HG02798 (cell line): ENCODE results near the gene ACSL4.
"Not testable (repeated sequence)": the region's sequence is repeated elsewhere in the genome, so short reads cannot be mapped to it uniquely, and the experiment has no call there.

Source experiments
- ATAC-seq: cut with Tn5 transposase; IDR thresholded peaks from one replicate; pipeline ENCODE4 v1.9.1; 2021; ENCODE audit warnings: mild to moderate bottlenecking; ENCODE audit not compliant: unreplicated experiment, poor library complexity

Gene ACSL4

DNA sequence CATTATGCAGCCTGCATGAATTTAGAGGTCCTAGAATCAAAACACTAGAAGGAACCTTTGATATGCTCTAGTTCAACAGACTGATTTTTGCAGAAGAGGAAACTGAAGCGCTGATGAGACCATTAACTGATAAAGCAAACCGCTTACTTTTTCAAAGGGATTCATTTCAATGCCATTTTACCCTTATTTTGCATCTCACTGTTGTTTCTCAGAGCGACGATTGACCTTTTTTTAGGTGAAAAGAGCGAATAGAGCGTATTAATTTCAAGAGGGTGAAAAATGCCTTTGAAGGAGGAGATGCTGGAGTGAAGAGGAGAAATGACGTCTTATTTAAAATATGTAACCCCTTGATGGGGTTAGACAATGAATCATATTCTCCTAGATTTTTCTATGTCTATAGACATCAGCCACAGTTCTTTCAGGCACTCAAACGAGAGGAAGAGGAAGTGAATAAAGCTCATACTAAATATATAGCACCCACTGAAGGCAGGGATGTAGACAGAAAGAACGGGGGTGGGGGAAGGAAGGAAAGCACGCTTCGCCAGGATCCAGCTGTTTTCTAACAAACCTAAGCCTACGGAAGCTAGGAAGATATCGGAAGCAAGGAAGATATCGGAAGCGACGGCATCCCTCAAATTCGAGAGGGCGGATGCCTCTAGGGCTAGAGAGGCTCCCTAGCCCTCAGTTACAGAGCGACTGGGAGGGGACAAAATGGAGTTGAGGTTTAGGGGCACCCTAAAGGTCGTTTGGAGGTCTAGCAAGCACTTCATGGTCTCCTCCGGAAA lies 848 bp downstream of the ACSL4 start:
- ATAC-seq, result peak; percentile 21

DNA sequence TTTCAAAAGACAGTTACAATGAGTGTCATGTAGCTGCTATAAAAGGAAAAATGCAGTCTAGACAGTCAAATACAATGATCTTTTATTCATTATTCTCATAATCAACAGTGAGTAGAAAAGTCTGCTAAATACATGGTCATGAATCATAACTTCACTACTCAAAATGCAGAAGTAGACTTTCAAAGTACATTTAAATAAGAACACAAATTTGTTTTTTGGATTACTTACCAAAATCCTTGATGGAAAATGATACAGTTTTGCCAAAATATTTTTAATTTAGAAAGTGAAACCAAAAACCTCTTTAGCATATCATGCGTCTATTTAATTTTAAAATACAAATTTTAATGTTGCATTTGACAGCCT lies 4.9 kb downstream of the ACSL4 start:
- no peak for ATAC-seq

DNA sequence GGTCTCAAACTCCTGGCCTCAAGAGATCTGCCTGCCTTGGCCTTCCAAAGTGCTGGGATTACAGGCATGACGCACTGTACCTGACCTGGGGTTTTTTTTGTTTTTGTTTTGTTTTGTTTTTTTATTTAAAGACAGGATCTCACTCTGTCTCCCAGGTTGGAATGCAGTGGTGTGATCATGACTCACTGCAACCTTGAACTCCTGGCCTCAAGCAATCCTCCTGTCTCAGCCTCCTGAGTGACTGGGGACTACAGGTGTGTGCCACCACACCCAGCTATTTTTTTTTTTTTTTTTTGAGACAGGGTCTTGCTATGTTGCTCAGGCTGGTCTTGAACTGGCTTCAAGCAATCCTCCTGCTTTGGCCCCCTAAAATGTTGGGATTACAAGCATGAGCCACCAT lies 8.1 kb downstream of the ACSL4 start:
- ATAC-seq, result not testable (repeated sequence)

DNA sequence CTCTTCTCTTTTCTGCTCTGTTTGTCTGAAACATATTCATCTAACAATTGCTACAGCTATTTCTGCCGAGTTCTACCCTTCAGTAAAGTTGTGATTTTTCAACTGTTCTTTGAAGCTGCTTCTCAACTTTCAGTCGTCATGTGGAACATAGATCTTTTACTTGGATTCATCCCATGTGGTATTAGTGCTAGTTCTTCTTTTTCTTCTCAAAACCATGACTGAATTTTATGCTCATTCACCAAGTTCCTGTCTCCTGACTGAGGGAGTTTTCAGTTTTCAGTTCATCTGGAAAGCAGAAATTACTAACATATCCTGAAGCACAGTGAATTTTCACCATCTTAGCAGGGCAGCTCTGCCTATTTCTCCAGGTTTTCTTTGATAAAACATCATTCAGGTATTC lies 12.1 kb downstream of the ACSL4 start:
- no peak for ATAC-seq

DNA sequence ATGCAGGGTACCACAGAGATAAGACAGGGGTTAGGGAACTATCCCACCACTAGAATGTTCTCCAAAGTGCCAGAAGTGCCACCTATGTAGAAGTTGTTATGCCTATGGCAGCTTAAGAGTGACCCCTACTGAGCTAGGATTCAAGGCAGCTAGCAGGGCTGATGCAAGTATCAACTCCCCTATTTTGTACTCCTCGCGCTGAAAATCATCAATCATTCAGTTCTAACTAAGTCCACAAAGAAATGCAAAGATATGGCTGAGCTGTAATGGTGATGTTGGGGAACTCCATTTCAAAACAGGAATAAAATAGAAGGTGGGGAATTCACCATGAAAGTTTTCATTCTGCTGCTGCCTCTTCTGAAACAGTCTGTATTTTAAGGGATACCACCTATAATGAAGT lies 13.8 kb downstream of the ACSL4 start:
- no peak for ATAC-seq

DNA sequence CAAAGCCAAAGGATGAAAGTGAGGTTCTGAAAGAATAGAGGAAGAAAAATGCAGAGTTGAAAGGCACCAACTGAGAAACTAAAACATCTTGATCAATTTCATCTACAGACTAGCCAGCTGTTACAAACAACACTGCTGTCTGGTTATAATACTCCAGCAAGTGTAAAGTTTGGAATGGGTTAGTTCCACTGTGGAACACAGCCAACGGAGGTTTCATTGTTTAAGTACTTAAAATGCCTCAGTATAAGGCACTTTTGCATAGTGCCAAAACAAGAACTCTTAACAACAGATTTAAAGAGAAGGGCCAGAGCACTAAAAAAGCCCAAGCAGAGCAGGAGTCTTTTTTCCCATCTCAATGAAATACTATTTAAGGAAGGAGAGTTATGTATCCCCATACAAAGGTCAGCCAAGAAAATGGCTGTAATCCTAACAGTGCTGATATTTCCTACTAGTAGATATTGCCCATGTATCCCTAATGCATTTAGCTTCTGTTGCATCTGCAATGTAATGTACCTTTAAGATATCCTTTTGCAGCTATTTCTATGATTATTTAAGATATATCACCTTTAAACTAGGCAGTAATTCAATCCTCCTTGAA lies 16.5 kb downstream of the ACSL4 start:
- ATAC-seq, result no peak

DNA sequence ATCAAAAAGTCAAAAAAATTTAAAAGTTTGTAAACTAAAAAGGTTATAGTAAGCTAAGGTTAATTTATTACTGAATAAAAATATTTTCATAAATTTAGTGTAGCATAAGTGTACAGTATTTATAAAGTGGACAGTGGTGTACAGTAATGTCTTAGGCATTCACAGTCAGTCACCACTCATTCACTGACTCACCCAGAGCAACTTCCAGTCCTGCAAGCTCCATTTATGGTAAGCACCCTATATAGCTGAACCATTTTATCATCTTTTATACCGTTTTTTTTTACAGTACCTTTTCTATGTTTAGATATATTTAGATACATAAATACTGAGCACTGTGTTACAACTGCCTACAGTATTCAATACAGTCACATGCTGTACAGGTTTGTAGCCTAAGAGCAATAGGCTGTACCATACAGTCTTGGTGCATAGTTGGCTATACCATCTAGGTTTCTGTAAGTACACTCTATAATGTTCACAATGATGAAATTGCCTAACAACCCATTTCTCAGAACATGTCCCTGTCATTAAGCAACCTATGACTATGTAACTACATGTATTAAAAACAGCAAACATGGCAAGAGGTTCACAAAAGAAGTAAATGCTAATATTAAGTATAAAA lies 18.6 kb downstream of the ACSL4 start:
- ATAC-seq, result no peak

DNA sequence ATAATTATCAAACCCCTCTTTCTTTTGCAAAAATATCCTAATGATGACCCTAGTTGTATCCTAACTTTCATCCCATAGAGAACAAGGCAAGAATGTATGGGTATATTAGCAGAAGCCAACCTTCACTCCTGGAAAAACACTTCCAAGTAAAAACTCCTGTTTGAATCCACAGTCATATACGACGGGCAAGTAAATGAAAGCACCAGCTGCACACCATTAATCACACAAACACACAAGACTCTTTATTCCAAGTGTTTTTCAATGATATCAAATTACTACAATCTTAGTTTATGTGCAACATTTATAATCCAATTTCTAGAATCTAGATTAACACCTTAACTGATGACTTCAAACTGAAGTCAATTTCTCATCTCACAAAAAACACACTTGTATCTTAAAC lies 22.9 kb downstream of the ACSL4 start:
- no peak for ATAC-seq

DNA sequence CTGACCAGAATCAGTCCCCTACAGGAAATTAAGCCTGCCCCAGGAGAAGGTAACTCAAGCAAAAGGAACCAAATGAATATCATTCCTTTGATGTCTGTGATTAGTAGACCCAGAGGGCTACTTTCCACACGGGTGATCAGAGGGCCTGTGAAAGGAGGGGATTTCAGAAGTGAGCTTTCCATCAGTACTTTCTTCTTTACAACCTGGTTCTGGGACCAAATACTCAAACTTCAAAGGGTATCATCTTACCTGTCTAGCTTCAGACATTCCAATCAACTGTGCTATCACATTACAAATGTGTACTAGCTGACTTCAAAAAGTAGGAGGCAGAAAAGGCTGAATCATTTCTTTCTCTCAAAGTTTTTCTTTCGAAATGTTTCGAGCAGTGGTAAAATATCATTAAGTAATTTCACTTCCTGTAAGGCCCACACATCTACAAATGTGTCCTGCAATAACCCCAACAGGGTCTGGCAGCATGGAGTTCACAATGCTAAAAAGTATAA lies 23.9 kb downstream of the ACSL4 start:
- peak; percentile 71 for ATAC-seq

DNA sequence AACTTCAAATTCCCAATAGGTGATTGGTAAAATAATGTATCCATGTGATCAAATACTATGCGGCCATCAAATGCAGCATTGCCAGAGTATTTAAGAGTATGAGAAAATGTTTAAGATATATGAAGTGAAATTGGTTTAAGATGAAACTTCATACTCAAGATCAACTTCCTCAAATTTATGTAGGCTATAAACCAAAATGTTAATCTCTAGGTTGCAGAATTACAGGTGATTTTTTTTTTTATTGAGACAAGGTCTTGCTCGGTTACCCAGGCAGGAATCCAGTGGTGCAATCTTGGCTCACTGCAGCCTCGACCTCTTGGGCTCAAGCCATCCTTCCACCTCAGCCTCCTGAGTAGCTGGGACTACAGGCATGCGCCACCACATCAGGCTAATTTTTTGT lies 25.3 kb downstream of the ACSL4 start:
- ATAC-seq, result no peak

DNA sequence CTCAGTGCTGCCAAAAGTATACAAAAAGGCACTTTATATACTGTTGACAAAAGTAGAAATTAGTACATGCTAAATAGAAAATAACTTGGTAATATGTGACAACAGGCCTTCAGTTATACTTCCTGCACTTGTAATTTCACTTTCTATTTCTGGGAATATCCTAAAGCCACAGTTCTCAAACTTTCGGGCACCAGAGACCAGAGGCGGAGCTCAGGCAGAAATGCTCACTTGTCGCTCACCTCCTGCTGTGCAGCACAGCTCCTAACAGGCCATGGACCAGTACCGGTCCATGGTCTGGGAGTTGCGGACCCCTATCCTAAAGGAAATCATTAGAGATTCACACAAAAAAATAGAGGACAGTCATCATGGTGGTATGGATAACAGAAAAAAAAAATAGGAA lies 25.7 kb downstream of the ACSL4 start:
- ATAC-seq, result no peak

DNA sequence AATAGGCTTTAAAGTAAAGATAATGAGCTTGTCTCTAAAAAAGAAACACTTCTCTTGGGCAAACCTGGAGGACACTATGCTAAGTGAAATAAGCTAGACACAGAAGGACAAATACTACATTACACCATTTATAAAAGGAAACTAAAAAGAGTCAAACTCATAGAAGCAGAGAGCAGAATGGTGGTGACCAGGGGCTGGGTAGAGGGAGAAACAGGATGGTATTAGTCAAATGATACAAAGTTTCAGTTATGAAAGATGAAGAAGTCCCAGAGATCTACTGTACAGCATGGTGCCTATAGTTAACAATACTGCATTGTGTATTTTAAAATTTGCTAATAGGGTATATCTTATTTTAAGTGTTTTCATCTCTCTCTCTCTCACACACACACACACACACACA lies 28.5 kb downstream of the ACSL4 start:
- peak; percentile 81 for ATAC-seq

DNA sequence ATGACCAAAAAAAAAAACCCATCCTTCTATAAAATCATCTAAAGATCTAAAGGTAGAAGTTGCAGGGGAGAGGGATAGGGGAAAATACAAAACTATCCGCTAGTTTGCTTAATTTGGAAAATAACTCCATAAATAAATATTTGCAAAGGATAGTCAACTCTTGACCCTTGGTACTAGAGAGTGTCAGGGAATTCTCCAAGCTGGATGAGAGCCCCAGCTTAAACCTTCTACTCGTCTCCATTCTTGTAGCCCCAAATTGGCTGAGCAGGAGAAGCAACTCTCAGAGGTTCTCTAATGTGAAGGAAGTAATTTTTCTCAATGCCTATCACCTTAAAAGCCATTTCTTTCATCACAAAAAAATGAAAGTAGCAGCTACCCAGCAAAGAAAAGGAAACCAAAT lies 35.2 kb downstream of the ACSL4 start:
- ATAC-seq, result no peak

DNA sequence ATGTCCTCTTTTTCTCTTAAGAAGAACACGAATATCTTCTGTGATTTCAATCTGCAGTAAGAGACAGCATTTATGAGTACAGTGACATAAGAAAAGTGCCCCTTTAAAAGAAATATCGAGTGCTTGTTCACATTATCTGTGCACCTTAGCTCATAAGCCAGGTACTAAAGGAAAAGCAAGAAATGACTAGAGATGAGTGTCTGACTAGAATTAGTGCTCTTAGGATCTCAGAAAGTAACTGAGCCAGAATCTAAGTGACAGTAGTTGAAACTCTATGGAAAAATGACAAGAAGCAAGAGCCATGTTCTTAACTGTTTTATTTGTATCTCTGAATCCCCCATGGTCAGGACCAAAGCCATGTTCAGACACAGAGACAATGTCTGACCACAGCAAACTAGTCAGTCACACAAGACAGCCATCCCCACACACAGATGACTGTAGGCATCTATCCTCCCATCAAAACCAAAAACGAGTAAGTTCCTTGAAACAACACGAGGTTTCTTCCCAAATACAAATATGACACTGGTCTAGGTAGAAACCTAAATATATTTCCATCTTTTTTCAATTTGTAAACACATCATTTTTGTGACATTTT lies 36.8 kb downstream of the ACSL4 start:
- no peak for ATAC-seq

DNA sequence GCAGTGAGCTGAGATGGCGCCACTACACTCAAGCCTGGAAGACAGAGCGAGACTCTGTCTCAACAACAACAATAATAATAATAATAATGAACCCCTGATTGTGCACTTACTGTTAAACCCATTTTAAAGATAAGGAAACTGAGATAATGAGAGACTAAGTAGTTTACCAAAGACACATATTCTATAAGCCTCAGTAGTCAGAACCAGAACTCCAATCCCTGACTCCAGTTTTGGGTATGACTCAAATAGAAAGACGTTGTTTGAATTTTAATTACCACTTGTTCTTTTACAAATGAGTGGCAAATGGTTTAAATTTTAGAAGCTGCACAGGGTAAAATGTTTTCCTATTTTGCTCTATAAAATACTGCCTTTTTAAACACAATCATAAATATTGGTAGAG lies 37.4 kb downstream of the ACSL4 start:
- ATAC-seq, result no peak

DNA sequence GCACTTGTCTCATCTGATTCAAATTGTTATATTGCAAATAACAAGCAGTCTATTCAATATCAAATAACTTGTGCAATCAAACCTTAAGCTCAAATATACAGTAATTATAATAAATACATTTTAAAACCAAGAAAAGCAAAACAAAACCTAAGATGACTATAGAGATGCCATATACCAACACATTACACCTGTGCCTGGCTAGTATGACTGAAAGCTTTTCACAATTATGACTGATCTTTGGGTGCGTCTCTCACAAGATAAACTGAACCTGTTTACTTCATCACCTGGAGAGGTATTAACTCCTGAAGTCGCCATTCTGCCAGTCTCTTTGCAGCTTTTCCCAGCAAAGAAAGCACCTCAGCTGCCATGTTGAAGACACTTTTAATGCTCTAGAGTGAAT lies 41.3 kb downstream of the ACSL4 start:
- no peak for ATAC-seq

DNA sequence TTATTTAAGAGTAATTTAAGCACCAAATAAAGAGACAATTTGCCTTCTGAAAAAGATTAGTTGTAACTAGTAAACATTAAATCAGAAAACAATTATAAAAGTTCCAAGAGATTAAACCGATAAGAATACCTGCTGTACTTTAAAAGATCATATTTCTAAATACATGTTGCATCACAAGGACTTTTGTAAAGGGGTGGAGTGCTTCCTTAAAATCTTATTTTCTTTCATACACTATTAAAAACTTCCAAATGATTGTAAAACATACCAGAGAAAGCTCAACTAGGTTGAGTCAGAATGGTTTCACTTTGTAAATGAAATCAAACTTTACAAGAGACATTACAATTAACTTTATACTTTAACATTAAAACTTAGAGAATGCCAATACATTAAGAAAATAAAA lies 41.8 kb downstream of the ACSL4 start:
- no peak for ATAC-seq

DNA sequence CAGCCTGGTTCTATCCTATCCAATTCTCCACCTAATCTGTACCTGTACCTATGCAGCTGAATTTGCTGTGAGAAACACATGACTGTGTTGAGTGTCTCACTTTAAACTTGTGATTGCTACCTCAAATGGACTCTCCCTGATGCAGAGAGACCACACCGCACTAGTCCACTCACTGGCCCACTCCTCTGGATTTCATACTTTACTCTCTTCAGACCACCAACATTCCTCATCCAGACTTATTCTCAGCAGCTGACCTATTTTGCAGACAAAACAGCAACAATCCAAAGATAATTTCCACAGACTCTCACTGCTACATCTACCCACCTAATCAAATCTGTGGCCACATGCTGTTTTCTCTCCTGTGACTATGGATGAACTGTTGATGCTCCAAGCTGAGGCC lies 45.2 kb downstream of the ACSL4 start:
- ATAC-seq, result no peak

DNA sequence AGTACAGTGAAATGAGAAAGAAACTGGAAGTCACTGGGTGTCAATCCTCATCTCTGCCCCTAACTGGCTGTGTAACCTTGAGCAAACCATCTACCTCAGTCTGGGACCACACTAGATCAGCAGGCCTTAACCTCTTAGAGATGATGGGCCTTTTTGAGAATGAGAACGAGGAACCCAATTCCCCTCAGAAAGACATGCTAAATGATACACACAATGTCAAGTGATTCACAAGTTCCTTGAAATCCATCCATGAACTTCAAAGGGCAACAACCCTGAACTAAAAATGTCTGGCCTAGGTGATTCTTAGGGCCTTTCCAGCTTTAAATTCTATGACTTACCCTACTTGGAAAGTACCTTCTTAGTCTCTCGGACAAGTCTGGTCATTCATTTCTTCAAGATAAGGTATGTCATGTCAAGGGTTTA lies 47.4 kb downstream of the ACSL4 start:
- ATAC-seq, result peak; percentile 60

DNA sequence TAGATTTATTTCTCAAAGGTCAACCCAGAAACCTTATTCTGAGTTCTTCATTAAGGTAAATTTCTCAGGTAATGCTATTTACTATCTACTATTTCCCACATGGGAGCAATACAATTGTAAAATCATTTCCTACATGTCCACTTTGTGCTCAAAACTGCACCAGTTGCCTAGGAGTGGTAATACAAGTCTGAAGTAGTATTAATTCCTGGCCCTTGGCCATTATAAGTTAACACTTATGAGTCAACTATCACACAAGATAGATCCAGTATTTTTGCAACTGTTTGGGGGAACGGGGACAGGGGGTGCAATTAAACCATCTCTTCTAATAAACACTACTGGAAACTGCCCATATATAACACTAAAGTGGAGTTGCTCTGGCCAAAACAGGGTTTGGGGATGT lies 48.9 kb downstream of the ACSL4 start:
- no peak for ATAC-seq

DNA sequence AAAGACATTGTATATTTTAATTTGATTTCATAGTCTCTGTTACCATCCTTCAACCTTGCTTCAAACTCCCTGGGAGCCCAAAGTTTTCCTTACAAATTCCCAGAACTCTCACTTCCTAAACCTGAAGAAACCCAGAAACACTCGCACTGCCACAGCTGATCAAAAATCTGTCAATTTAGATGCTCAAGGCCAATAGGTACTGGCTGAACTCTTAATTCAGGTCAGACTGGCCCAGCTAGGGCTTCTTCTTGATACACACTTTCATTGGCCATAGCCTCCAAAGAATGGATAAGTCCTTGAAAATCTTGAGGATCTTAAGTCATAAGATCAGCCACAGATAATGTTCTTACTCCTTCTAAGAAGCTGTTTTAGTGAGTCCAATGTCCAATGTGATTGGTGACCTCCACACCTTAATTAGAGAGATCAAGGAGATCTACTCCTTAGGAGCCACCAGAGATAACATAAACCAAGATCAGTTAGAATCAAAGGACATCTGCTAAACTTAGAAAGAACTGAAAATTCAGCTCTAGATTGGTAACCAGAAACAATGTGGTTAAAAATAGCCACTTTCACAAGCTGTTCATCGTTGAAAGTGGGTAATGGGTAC lies 51.5 kb downstream of the ACSL4 start:
- no peak for ATAC-seq
